Measurements from ENCODE around the gene NEK3.

DNA sequence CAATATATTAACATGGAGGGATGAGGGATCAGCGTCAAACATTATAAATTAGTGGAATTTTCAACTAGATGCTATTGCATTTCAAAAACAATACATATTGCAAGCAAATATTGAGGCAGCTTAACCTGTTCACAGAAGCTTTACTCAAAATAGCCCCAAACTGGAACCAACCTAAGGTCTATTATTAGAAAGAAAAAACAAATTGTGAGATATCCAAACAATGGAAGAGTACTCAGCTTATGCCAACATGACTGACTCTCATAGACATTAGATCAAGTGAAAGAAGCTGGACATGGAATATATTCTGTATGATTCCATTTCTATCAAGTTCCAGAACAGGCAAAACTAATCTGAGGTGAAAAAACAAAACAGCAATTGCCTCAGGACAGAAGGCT is 27.6 kb upstream of the NEK3 start:
- TF ChIP-seq, protein P1, sequence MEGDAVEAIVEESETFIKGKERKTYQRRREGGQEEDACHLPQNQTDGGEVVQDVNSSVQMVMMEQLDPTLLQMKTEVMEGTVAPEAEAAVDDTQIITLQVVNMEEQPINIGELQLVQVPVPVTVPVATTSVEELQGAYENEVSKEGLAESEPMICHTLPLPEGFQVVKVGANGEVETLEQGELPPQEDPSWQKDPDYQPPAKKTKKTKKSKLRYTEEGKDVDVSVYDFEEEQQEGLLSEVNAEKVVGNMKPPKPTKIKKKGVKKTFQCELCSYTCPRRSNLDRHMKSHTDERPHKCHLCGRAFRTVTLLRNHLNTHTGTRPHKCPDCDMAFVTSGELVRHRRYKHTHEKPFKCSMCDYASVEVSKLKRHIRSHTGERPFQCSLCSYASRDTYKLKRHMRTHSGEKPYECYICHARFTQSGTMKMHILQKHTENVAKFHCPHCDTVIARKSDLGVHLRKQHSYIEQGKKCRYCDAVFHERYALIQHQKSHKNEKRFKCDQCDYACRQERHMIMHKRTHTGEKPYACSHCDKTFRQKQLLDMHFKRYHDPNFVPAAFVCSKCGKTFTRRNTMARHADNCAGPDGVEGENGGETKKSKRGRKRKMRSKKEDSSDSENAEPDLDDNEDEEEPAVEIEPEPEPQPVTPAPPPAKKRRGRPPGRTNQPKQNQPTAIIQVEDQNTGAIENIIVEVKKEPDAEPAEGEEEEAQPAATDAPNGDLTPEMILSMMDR (IDR thresholded peaks at IDR 0.05) = no peak
- TF ChIP-seq ZFX (IDR thresholded peaks at IDR 0.05; ENCODE audit: borderline replicate concordance) = no peak

Measured in 22Rv1 (cell line).